GM06990 (cell line): ENCODE results near the gene BICDL1.

Experiments used
- DNase-seq: peaks from one replicate; pipeline ENCODE4 v3.0.0-alpha.2; 2011; ENCODE audit not compliant: insufficient read length; ENCODE audit errors: extremely low read depth
- H3K27me3 ChIP-seq: replicated peaks from 2 replicates; pipeline ENCODE4 v1.6.0; 2011; ENCODE audit warnings: low read length; ENCODE audit not compliant: control insufficient read depth, insufficient read depth
- H3K36me3 ChIP-seq: 2 replicates; pipeline ENCODE4 v1.5.1; 2011; ENCODE audit warnings: low read length; ENCODE audit not compliant: control insufficient read depth, insufficient read depth
- H3K4me3 ChIP-seq: replicated peaks from 2 replicates; pipeline ENCODE4 v1.5.1; 2011; ENCODE audit warnings: low read depth, mild to moderate bottlenecking, control low read depth, low read length
- CTCF ChIP-seq: IDR thresholded peaks from 2 replicates; pipeline ENCODE4 v1.5.1; 2011; ENCODE audit warnings: low read length, control low read depth, mild to moderate bottlenecking, inconsistent platforms; ENCODE audit not compliant: insufficient read depth, poor library complexity, severe bottlenecking

Gene BICDL1

GRCh38 chr12:120125029-120125428 is 136.0 kb downstream of the BICDL1 start:
- Histone ChIP-seq H3K27me3 (no peaks in the 10 kb centered on the region), H3K36me3 (peaks cover 16% of the 10 kb centered on the region), H3K4me3 (no peak overlapping the region)
- TF ChIP-seq CTCF: no peak
- DNase-seq: no peak

- Histone ChIP-seq H3K27me3 (no peaks in the 10 kb centered on the region), H3K36me3 (peaks cover 25% of the 10 kb centered on the region), H3K4me3 (no peak overlapping the region)
- DNase-seq: no peak
- TF ChIP-seq CTCF: no peak
Observed at GRCh38 chr12:120125792-120126634, 137.0 kb downstream of the BICDL1 start.

- H3K4me3 ChIP-seq: no peak overlapping the region
- no peak for TF ChIP-seq CTCF
- no peak for DNase-seq
- no peaks in the 10 kb centered on the region for H3K27me3 ChIP-seq
- peaks cover 30% of the 10 kb centered on the region for H3K36me3 ChIP-seq
Observed at GRCh38 chr12:120126635-120127005, 137.6 kb downstream of the BICDL1 start.

- Histone ChIP-seq H3K27me3 (no peaks in the 10 kb centered on the region), H3K4me3 (no peak overlapping the region), H3K36me3 (peaks cover 45% of the 10 kb centered on the region)
- DNase-seq: no peak
- TF ChIP-seq CTCF: no peak
Observed at GRCh38 chr12:120130011-120130410, 141.0 kb downstream of the BICDL1 start.

- Histone ChIP-seq H3K27me3 (no peaks in the 10 kb centered on the region), H3K36me3 (peaks cover 47% of the 10 kb centered on the region), H3K4me3 (no peak overlapping the region)
- TF ChIP-seq CTCF: no peak
- DNase-seq: no peak
Observed at GRCh38 chr12:120131116-120131515, 142.1 kb downstream of the BICDL1 start.
